Suprapubic skin (tissue), 4 donors: Measurements from ENCODE around the gene TRIM45. TPM values are rescaled to one million over a fixed set of nuclear protein-coding genes. Genes with fewer than 3 reads are reported as not detected.

Source experiments
- DNase-seq, 2 donors: peaks; one replicate each; pipeline ENCODE4 v3.0.0-alpha.2; 2019; ENCODE audit warnings: low spot score in 2 of 2
- H3K27ac ChIP-seq: fragments of 200-600 bp; sonication (generic); one replicate; pipeline ENCODE4 v1.5.1; 2019
- H3K27me3 ChIP-seq: fragments of 200-600 bp; sonication (generic); one replicate; pipeline ENCODE4 v1.5.1; 2019
- H3K36me3 ChIP-seq: fragments of 200-600 bp; sonication (generic); one replicate; pipeline ENCODE4 v1.5.1; 2019
- H3K4me1 ChIP-seq: fragments of 200-600 bp; sonication (generic); one replicate; pipeline ENCODE4 v1.5.1; 2019
- H3K4me3 ChIP-seq: fragments of 200-600 bp; sonication (generic); one replicate; pipeline ENCODE4 v1.5.1; 2019; ENCODE audit warnings: mild to moderate bottlenecking
- H3K9me3 ChIP-seq: fragments of 200-600 bp; sonication (generic); one replicate; pipeline ENCODE4 v1.5.1; 2019
- EP300 ChIP-seq: sonication (generic); formaldehyde crosslinking; IDR thresholded peaks from one replicate; pipeline ENCODE4 v1.6.1; 2017; ENCODE audit warnings: antibody characterized with exemption
- POLR2A ChIP-seq, 2 donors: fragments of 450-650 bp; IDR thresholded peaks; one replicate each; pipeline ENCODE4 v1.6.1; 2017; ENCODE audit warnings: antibody characterized with exemption in 2 of 2, mild to moderate bottlenecking in 2 of 2, moderate library complexity in 2 of 2
- POLR2AphosphoS5 ChIP-seq, 3 donors: sonication (generic); formaldehyde crosslinking; IDR thresholded peaks; one replicate each; pipeline ENCODE4 v1.6.1; 2017; ENCODE audit warnings: antibody characterized with exemption in 3 of 3
- WGBS: methylation state at CpG from one replicate; pipeline ENCODE4 v1.1.5; 2018; 5-methylcytosine and 5-hydroxymethylcytosine counted together
- total RNA-seq, 4 donors: library from RNA; depleted of rRNA; stranded (reverse); fragments of >200 nt; gene quantifications; one replicate each; pipeline ENCODE4 v1.1.0, GENCODE V29; 2016
- TF ChIP-seq, protein P1 (sequence below), 2 donors: fragments of 200-600 bp in 1 of 2; fragments of 450-650 bp in 1 of 2; sonication (generic) in 1 of 2; IDR thresholded peaks; one replicate each; pipeline ENCODE4 v1.5.1; 2016 to 2019; ENCODE audit warnings: antibody characterized with exemption in 2 of 2, mild to moderate bottlenecking in 1 of 2, moderate library complexity in 1 of 2

TRIM45 gene
- total RNA-seq, 4 donors from 2014 or later, result 2.6 to 10.4 (median 3.8) TPM

DNA sequence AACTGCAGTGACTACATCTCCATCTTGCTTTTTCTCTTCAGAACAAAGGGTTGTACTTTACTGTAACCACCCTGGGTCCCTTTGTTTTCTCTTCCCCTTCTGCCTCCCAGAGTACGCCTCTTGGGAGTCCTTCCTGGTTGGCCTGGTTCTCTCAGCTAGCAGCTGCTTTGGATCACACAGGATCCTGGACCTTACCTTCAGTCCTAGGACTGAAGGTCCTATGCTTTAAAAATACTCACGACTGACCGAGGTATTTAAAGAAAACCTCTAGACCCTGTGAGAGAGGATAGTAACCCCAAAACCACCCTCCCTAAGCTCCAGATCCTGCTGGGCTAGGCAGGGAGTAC is 4.8 kb downstream of the TRIM45 start:
- WGBS, result 94% methylated on average over 3 of the region's 3 CpGs

DNA sequence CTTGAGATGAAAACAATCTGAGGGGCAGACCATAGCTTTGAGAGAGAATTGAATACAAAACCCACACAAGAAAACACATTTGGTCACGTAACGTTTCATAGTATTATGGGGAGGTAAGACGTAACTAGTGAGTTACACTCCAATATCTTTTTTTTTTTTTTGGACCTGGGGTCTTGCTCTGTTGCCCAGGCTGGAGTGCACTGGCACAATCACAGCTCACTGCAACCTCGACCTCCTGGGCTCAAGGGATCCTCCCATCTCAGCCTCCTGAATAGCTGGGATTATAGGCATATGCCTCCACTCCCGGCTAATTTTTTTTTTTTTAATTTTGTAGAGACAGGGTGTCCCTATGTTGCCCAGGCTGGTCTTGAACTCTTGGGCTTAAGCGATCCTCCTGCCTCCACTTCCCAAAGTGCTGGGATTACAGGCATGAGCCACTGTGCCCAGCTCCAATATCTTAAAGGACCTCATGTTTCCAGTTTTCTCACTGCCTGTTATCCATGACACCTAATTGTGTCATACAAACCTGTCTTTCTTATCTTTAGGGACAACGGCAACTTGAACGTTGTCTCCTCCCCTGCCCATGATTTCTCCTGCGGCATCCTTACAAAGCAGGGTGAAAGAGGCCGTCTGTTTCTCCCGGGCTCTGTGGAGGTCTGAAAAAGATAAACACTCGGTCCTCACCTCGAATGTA is 5.3 kb downstream of the TRIM45 start:
- Histone ChIP-seq H3K9me3 (no peaks in the 10 kb centered on the region), H3K27me3 (no peaks in the 10 kb centered on the region), H3K4me3 (no peak overlapping the region), H3K27ac (no peak overlapping the region), H3K4me1 (peaks cover 8% of the 10 kb centered on the region), H3K36me3 (peaks cover 13% of the 10 kb centered on the region)
- 91% methylated on average over 13 of the region's 13 CpGs for WGBS
- TF ChIP-seq, protein P1, sequence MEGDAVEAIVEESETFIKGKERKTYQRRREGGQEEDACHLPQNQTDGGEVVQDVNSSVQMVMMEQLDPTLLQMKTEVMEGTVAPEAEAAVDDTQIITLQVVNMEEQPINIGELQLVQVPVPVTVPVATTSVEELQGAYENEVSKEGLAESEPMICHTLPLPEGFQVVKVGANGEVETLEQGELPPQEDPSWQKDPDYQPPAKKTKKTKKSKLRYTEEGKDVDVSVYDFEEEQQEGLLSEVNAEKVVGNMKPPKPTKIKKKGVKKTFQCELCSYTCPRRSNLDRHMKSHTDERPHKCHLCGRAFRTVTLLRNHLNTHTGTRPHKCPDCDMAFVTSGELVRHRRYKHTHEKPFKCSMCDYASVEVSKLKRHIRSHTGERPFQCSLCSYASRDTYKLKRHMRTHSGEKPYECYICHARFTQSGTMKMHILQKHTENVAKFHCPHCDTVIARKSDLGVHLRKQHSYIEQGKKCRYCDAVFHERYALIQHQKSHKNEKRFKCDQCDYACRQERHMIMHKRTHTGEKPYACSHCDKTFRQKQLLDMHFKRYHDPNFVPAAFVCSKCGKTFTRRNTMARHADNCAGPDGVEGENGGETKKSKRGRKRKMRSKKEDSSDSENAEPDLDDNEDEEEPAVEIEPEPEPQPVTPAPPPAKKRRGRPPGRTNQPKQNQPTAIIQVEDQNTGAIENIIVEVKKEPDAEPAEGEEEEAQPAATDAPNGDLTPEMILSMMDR (IDR thresholded peaks at IDR 0.05), result no peak
- no peak for TF ChIP-seq EP300
- no peak for TF ChIP-seq POLR2AphosphoS5 (IDR thresholded peaks at IDR 0.05)
- no peak for TF ChIP-seq POLR2A (IDR thresholded peaks at IDR 0.05)
- no peak for DNase-seq

More for the DNA sequence above, 4.8 kb downstream of the TRIM45 start:
- no peak overlapping the region for H3K27ac ChIP-seq
- no peaks in the 10 kb centered on the region for H3K27me3 ChIP-seq
- peaks cover 13% of the 10 kb centered on the region for H3K36me3 ChIP-seq
- TF ChIP-seq, protein P1 (IDR thresholded peaks at IDR 0.05), result no peak
- TF ChIP-seq EP300 (no peak), POLR2AphosphoS5 (IDR thresholded peaks at IDR 0.05) (no peak), POLR2A (IDR thresholded peaks at IDR 0.05) (no peak)
- DNase-seq, result no peak
- peaks cover 9% of the 10 kb centered on the region for H3K4me1 ChIP-seq
- no peaks in the 10 kb centered on the region for H3K9me3 ChIP-seq
- no peak overlapping the region for H3K4me3 ChIP-seq

DNA sequence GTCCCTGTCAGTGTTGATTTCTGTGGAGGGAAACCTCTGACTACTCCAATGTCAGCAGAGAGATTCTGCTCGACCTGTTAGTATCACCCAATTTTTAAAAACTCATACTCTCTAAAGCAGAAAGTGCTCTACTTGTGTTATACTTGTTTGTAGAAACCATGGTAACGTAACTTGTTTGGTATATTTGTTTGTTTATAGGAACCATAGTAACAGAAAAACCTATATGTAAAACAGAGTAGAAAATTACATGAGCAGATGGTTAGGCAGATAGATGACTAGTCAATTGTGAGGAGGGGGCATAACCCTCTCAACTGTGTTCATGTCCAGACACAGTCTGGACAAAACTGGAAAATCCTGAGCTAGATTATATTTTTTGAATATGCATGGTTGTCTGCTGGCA is 6.7 kb downstream of the TRIM45 start:
- 48% methylated on average over 2 of the region's 2 CpGs for WGBS
- TF ChIP-seq POLR2AphosphoS5 (IDR thresholded peaks at IDR 0.05) (no peak), POLR2A (IDR thresholded peaks at IDR 0.05) (no peak), EP300 (no peak)
- TF ChIP-seq, protein P1 (IDR thresholded peaks at IDR 0.05), result no peak
- no peaks in the 10 kb centered on the region for H3K9me3 ChIP-seq
- no peak for DNase-seq
- H3K27me3 ChIP-seq, result no peaks in the 10 kb centered on the region
- H3K36me3 ChIP-seq, result peaks cover 13% of the 10 kb centered on the region
- no peak overlapping the region for H3K27ac ChIP-seq
- H3K4me1 ChIP-seq, result no peaks in the 10 kb centered on the region
- H3K4me3 ChIP-seq, result no peak overlapping the region

DNA sequence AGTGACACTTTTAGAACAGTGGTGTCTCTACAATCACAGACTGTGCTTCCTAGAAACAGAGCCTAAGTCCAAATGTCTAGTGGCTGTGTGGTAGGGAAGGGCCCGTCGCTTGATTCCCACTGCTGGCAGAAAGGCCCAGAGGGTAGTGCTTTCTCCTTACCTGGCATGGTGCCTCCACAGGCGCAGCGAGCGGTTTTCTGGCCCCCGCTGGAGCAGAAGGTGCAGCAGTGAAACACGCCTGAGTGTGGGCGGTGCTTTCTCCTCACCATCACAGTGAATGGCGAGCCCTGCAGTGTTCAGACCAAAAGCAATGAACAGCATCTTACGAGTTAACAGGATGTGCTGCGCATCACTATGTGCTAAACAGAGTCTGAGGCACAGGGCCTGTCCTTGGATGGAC is 8.3 kb downstream of the TRIM45 start:
- no peak for TF ChIP-seq POLR2AphosphoS5 (IDR thresholded peaks at IDR 0.05)
- TF ChIP-seq, protein P1 (IDR thresholded peaks at IDR 0.05), result no peak
- TF ChIP-seq POLR2A (IDR thresholded peaks at IDR 0.05), result no peak
- no peak overlapping the region for H3K4me3 ChIP-seq
- H3K27ac ChIP-seq, result no peak overlapping the region
- no peaks in the 10 kb centered on the region for H3K9me3 ChIP-seq
- WGBS, result 97% methylated on average over 10 of the region's 11 CpGs
- no peaks in the 10 kb centered on the region for H3K27me3 ChIP-seq
- H3K36me3 ChIP-seq, result peaks cover 13% of the 10 kb centered on the region
- no peaks in the 10 kb centered on the region for H3K4me1 ChIP-seq
- DNase-seq, result no peak

DNA sequence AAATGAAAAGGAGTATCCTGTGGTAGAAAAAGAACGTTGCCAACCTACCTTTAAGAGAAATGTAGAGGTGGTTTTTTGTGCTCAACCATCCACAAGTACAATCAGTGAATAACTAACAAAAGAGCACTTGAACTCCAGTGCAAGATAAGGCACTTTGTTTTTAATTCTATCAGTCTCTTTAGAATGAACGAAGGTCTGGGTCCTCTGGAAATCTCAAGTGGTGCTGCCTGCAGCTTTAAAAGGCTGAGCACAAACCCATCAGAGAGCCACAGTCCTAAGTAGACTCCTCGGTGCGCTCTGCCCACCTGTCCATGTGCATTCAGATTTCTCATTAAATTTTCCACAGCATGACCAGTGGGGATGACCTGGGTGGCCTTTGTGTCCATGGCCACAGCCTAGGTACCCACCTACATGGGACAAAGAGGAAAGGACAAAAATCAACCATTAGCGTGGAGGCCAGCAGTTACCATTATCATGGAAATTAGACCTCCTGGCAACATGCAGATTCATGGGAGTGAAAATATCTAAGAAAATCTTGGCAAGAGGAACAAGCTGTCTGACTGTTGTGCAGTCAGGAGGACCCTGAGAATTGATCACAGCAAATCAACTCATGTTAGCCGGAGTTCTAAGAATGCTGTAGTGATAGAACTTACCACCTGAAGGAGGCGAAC is 9.4 kb downstream of the TRIM45 start:
- no peaks in the 10 kb centered on the region for H3K27me3 ChIP-seq
- H3K4me1 ChIP-seq, result no peaks in the 10 kb centered on the region
- H3K27ac ChIP-seq, result no peak overlapping the region
- H3K9me3 ChIP-seq, result no peaks in the 10 kb centered on the region
- TF ChIP-seq POLR2AphosphoS5 (IDR thresholded peaks at IDR 0.05), result no peak
- no peak for TF ChIP-seq EP300
- no peak for TF ChIP-seq POLR2A (IDR thresholded peaks at IDR 0.05)
- TF ChIP-seq, protein P1 (IDR thresholded peaks at IDR 0.05), result no peak
- 92% methylated on average over 7 of the region's 7 CpGs for WGBS
- H3K36me3 ChIP-seq, result peaks cover 8% of the 10 kb centered on the region
- no peak overlapping the region for H3K4me3 ChIP-seq
- no peak for DNase-seq
